T47D (cell line): Measurements from ENCODE around the gene TRIM37.
A peak's percentile ranks its signal among the peaks of the same experiment; 100 is the strongest.

ENCODE experiments used
- DNase-seq, 2 experiments: peaks; one replicate each; pipeline versions ENCODE4 v3.0.0 to v3.0.0-alpha.2; 2011 to 2012; ENCODE audit warnings: low read depth in 1 of 2, low spot score in 1 of 2
- JUND ChIP-seq: IDR thresholded peaks from 2 replicates; pipeline ENCODE4 v1.6.1; 2012; ENCODE audit warnings: low read depth
- in situ Hi-C: cut with HindIII; loops from 2 replicates; pipeline ENCODE4 v1.10.0; 2016; ENCODE audit warnings: low sequenced_read_pairs, low pct_unique_long_range_greater_than_20kb

TRIM37 gene

GRCh38 chr17:59010026-59010425 is 96.7 kb downstream of the TRIM37 start:
- TF ChIP-seq JUND = no peak
- DNase-seq = no peak
- in situ Hi-C loops = no loop called here

DNA sequence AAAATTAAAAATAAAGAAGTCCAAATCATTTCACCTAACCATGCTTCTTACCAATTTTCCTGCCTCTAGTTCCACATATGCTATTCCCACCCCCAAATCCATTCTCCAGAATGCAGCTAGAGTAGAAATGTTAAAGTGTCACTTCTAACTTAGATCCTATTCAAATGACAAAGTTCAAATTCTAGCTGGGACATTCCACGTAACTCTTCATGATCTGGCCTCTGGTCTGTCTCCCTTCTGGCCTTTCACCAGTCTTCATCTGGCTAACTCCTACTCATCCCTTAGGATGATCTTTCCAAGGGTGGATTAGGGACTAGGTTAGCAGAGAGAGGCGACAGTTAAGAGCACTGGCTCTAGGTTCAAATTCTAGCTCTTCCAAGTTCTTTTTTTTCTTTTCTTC is 97.9 kb downstream of the TRIM37 start:
- in situ Hi-C loops = no loop called here
- TF ChIP-seq JUND = no peak
- no peak for DNase-seq

GRCh38 chr17:59007995-59008394 is 98.7 kb downstream of the TRIM37 start:
- in situ Hi-C loops = no loop called here
- no peak for DNase-seq
- TF ChIP-seq JUND = no peak

DNA sequence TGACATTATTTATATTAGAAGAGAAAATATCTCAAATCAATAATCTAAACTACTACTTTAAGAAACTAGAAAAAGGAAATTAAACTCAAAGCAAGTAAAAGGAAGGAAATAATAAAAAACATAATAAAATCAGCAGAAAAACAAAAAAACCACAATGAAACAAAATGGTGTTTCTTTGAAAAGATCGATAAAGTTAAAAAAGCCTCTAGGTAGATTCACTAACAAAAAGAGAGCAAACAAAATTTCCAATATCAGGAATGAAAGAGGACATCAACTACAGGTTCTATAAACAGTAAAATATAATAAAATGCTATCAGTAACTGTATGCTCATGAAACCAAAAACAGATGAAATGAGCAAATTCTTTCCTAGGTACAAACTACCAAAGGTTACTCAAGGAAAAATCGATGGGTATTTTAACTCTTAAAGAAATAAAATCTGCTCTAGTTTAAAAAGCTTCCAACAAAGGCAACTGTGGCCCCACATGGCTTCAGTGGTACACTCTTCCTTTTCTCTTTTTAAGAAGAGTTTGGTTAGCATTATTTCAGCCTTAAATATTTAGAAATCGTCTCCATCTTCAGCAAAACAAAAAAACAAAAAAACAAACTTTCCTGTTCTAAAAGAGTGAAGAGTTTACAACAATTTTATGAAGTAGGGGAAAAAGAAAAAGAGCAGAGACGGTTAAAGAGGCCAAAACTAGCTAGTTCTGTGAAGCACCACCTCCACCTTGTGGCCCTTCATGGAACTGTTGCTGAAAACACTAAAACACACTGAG is 102.2 kb downstream of the TRIM37 start:
- TF ChIP-seq JUND = no peak
- in situ Hi-C loops = no loop called here
- peak; percentile 20 to 78 for DNase-seq

DNA sequence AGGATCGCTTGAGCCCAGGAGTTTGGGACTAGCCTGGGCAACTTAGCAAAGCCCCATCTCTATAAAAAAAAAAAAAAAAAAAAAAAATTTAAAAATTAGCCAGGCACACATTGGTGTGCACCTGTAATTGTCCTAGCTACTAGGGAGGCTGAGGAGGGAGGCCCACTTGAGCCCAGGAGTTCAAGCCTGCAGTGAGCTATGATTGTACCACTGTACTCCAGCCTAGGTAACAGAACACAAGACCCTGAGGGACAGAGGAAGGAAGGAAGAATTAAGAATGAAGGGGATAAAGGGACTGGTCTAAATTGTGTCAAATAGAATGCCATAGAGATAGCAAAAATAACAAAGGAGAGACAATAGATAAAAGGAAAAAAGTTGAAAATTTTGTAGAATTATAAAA is 102.8 kb downstream of the TRIM37 start:
- DNase-seq = no peak
- in situ Hi-C loops = no loop called here
- TF ChIP-seq JUND = no peak

- in situ Hi-C loops = no loop called here
- no peak for TF ChIP-seq JUND
- no peak for DNase-seq
These were observed 103.8 kb downstream of the TRIM37 start for GRCh38 chr17:59002848-59003247.

DNA sequence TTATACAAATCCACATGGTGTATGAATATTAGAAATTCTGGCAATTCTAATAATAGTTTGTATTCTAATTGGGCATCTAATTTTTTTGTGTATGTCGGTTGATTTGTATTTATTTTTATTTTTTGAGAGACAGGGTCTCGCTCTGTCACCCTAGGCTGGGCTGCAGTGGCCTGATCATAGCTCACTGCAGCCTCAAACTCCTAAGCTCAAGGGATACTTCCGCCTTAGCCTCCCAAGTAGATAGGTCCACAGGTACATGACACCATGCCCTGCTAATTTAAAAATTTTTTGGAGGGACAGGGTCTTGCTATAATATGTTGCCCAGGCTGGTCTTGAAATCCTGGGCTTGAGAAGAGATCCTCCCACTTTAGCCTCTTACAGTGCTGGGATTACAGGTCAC is 104.6 kb downstream of the TRIM37 start:
- DNase-seq = no peak
- TF ChIP-seq JUND = no peak
- in situ Hi-C loops = no loop called here

DNA sequence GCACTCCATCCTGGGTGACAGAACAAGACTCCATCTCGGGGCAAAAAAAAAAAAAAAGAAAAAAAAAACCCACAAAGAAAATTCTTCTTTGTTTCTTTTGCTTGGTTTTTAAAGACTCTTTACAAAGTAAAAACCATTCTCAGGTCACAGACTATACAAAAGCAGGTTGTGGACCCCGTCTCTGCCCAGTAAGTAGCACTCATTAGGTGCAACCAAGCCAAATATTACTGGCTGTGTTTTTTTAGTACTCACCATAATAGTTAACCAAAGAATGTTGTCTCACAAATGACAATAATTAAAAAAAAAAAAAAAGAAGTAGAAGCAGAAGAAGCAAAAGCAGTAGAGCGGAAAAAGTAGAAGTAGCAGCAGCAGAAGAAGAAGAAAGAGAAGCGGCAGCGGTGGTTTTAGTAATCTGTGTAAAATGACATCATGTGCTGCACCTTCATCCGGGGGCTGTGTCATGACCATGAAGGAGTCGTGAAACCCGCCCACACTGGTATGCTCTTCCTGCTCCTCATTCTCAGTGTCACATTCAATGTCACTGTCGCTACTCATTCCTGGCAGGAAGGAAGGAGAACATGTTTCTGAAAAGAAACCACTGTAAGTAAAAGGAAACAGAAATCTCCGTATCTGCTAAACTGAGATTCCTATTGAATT is 105.4 kb downstream of the TRIM37 start:
- TF ChIP-seq JUND = no peak
- no peak for DNase-seq
- in situ Hi-C loops = no loop called here

DNA sequence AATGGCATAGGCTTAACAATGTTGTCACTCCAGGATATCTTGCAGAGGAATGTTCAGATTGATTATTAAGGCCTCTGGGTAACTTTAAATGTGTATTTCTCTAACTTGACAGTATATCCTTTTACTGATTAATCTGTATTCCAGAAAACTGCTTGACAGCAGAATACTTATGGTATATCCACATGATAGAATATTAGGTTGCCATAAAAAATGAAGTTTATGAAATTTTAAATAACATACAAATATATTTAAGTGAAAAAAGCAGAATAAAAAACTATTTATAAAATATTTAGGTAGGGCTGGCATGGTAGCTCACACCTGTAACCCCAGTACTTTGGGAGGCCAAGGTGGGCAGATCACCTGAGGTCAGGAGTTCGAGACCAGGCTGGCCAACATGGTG is 106.7 kb downstream of the TRIM37 start:
- in situ Hi-C loops = no loop called here
- DNase-seq = no peak
- TF ChIP-seq JUND = no peak

GRCh38 chr17:58999500-58999899 is 107.2 kb downstream of the TRIM37 start:
- DNase-seq = no peak
- in situ Hi-C loops = no loop called here
- TF ChIP-seq JUND = no peak

- in situ Hi-C loops = no loop called here
- no peak for TF ChIP-seq JUND
- no peak for DNase-seq
These were observed 107.8 kb downstream of the TRIM37 start for GRCh38 chr17:58998871-58999270.

DNA sequence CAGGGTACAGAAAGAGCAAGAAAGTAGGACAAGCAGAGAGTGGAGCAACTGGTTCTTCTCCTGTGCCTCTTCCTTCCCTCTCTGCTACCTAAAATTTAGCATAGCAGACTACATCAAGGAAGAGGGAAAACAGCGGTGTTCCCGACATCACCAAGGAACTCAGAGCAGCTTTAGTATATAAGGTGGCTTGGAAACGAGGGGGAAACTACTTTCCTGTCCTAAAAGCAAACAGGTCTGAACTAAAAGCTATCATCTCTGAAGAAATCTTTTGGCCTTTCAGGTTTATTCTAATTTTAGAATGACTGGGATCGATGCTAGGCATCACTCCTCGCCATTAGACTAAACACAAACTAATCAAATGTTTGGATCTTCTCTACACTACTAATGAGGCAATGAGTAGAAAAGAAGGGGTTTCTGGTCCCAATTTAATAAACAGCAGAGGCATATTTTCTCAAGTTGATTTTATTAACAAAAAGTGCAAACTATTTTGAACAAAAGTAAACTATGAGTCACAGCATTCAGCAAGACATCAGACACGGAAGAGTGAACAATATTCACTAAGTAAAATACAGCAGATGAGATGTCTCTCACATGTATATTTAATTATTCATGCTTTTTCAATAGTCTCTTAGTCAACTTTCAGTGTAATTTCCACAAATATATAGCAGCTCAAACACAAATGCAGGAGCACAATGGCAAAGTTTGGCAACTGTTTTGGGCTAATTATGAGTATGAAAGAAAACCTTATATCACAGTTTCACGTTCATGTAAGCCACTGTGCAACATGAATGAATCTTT is 108.7 kb downstream of the TRIM37 start:
- no peak for DNase-seq
- TF ChIP-seq JUND = no peak
- in situ Hi-C loops = no loop called here

GRCh38 chr17:58996968-58997367 is 109.7 kb downstream of the TRIM37 start:
- no peak for TF ChIP-seq JUND
- in situ Hi-C loops = no loop called here
- DNase-seq = no peak
